NCI-H146 treated with DMSO at 0.1 percent for 48 hours (cell line): ENCODE measurements around the gene HHLA2.

Source experiments
- DNase-seq: peaks from one replicate; lab custom pipeline; 2025; ENCODE audit not compliant: unreplicated experiment; lab: John Stamatoyannopoulos, UW

HHLA2 gene

DNA sequence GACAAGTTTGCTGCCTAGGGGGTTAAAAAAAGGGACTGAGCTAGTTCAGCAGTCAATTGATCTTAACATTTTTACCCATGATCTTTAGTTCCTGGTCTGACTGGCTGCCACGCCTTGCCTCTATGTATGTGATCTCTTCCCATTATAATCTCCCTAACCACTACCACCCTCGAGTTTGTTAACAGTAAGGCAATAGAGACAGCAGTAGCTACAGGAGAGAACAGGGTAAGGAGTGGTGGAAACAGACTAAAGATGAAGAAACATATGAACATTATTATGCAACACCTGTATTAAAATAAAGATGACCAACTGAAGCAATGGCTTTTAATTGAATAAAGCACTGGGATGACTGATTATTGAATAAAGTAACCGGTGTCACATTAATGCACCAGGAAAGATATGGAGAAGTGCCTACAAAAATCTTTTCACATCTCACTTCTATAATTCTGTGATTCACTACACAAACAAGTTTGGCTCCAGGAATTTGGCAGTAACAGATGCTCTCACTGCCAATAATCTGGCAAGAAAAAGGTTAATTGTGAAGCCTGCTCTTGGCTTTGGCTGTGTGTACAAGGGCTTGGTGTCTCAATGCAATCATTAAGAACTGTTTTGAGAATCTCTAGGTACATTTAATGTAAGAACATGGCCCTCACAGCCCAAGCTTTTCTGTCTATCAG, 95.7 kb downstream of the HHLA2 start:
- no peak for DNase-seq

GRCh38 chr3:108393128-108393900, 97.0 kb downstream of the HHLA2 start:
- DNase-seq, result no peak

- DNase-seq, result no peak
These were observed 97.7 kb downstream of the HHLA2 start for GRCh38 chr3:108394016-108394415.

DNA sequence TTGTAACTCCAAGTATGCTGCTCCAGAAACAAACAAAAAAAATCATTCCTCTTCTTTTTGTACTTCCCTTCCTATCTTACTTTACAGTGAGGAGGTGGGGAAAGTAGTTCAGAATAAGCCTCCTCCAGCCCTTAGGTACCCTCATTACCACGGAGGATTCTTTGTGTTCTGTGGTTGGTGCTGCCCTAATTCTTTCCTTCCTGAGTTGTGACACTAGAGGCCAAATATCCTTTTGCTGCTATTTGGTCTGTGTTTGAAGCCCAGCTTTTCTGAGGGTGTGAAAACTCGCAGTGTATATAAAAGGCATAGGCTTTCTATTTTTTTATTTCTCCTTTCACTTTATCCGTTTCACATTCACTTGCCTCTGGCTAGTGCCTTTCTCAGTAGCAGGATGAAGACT, 98.2 kb downstream of the HHLA2 start:
- no peak for DNase-seq

GRCh38 chr3:108396336-108396735, 100.0 kb downstream of the HHLA2 start:
- DNase-seq, result no peak

- DNase-seq, result no peak
These were observed 102.2 kb downstream of the HHLA2 start for GRCh38 chr3:108398510-108398909.

DNA sequence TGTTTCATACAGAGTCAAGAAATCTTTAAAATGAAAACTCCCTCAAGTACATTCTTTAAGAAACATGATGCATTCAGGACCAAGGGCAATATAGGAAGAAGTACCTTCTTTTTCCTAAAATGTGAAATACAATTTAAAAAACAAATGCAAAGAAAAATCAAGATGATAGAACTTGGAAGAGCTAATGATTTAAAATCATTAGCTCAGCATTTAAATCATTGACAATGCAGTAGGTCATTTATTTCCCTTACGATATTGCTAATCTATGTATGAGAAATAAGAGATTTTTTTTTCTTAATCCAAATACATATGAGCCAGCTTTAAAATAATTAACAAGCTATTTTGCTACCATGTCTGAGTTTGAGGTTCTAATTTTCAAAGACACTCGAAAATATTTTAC, 105.5 kb downstream of the HHLA2 start:
- DNase-seq, result no peak

DNA sequence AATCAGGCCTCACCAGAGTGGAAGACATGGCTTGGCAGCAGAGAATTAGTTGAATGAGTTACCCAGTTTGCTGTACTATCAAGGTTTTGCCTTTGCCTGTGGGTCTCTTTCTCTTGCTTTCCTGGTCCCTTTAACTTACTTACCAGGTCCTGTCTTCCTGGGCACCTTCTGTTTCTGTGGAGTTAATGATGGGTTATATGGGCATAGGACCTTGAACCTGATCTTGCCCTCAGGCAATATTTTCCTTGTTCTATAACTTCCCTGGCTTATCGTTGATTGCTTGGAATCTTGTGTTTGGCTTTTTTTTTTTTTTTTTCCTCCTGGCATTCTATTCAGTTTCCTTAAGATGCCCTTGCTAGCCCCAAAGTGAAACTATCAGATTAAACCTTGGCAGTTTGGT, 106.8 kb downstream of the HHLA2 start:
- no peak for DNase-seq

DNA sequence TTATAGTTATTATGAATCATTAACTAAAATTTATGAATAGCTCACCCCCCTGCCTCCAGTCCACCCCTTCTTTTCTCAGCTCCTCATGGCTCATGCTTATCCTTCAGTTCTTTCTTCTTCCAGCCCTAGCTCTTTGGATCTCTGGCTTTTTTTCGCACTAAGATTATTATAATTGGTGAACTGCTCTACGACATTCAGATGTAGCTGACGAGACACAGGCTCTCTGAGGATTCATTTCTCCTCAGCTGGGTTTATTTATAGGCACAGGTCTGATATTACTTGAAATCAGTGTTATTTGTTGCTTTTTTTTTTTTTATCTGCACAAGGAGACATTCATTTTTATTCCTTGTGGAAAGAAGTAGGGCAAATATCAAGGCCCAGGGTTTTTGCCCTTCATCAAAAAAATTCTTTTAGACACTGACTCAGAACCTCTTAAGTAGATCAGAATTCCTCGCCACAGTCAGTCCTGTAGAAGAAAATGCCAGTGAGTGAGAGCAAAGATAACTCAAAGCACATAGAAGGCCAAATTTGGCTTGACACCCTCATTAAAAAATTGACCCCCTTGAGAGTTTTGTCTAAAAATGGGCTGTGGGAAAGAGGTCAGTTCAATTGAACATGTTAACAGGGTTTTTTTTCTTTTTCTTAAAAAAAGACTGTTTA, 107.5 kb downstream of the HHLA2 start:
- no peak for DNase-seq

DNA sequence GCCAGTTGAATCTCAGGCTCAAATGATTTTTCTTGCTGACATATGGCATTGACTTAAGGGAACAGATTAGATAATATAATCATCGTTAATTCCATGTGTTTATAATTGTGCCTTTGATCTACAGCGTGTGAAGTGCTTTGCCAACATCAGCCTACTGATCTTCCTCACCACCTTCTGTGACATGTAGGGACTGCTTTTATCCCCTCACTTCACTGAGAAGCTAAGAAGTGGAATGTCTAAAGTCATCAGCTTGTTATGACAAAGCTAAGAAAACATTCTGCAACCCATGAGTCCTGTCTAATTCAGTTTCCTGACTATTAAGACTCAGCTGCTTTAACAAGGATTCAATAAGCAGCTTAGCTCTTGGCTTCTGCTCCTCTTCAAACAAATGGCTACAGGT, 108.0 kb downstream of the HHLA2 start:
- no peak for DNase-seq

- no peak for DNase-seq
These were observed 109.8 kb downstream of the HHLA2 start for GRCh38 chr3:108406063-108406660.

GRCh38 chr3:108406661-108407206, 110.4 kb downstream of the HHLA2 start:
- no peak for DNase-seq

DNA sequence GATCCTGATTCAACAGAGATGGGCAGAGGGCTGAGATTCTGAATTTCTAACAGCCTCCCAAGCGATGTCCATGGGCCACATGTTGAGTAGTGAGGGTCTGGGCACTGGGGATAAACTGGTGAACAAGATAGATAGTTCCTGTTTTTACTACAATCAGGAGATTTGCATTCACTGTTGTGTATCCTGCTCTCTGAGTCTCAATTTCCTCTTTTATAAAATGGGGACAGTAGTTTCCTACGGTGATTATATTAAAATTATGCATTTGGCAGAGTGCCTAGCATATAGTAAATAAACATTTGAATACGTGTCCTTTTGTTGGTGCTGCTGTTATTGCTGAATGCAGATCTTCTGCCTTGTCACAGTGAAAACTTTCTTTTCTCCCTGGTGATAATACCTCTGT, 111.5 kb downstream of the HHLA2 start:
- DNase-seq, result no peak

DNA sequence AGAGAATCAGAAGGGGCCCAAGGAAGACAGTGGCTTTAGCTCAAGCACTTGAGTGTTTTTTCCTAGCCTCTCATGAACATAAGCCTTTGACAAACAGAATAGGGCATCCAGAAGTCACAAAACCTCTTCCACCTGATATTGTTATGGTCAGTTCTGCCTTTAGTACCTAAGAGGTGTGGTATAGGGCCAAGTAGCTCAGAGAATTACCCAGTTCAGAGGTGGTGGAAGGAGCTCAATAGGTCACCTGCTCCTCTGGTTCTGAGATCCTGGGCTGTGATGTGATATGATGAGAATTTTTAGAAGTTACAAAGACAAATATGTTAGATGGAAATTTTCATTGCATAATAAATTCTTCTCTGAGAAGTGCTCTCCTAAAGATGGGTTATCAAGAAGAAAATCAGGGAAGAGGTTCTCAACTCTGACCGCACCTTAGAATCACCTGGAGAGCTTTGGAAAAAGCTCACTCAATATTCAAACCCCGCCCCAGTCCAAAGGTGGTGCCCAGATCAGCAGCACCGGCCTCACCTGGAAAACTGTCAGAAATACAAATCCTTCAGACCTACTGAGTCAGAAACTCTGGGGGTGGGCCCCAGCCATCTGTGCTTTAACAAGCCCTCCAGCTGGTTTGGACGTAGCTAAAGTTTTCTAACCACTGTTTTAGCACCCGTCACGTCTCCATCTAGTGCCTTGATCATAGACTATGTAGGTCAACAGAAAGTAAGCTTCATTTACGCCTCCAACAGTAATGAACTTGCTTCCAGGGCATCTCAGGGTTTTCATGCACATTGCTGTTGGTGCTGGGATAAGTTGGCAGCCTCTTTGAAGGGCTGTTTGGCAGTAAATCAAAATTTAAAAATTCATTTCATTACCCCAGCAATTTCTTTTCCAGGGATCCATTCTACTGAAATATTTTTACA, 112.8 kb downstream of the HHLA2 start:
- DNase-seq, result no peak

DNA sequence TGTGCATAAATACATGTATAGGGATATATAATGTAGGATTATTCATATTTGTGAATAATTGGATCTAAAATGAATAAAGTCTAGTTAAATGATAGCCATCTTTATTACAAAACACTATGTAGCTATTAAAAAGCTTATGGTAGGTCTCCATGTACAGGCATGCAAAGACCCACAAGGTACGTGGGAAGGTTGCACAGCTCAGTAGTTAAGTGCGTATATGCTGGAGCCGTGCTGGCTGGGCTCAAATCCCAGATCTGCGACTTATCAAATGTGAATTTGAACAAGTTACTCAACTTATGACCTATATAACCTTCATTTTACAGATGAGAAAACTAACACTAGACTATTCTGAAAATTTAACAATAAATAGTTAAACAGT, 113.4 kb downstream of the HHLA2 start:
- DNase-seq, result no peak

DNA sequence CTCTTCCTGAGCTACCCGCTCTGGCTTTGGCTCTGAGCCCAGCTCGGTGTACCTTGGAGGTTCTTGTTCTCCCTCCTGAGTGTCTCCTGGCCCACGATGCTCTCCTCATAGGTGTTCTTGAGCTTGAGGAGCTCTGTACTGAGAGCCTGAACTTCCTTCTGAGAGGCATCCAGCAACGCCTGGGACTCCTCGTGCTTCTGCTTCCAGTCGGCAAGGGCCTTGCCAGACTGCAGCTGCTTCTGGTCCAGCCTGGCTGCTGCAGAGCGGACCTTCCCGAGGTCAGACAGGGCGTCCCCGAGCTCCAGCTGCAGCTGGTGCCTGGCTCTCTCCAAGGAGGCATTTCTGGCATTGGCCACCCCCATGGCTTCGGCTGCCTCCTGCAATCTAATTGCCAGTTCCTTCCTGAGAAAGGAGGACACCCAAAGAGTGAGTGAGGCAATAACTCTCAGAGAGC, 114.2 kb downstream of the HHLA2 start:
- DNase-seq, result no peak

DNA sequence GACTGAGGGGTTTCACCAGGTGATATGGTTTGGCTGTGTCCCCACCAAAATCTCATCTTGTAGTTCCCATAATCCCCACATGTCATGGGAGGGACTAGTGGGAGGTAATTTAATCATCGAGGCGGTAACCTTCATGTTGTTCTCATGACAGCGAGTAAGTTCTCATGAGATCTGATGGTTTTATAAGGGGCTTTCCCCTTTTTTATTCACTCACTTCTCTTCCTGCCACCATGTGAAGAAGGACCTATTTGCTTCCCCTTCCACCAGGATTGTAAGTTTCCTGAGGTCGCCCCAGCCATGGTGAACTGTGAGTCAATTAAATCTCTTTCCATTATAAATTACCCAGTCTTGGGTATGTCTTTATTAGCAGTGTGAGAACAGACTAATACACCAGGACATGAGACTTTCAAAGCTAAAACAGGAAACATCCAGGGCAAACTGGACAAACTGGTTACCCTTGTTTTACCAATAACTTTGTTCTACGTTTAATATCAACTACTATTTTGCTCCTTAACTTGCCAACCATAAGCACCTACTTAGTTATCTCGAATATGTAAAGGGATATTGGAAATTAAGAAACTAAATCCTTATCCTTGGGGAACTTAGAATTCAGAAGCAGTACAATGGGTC, 115.9 kb downstream of the HHLA2 start:
- no peak for DNase-seq

- DNase-seq, result no peak
These were observed 117.7 kb downstream of the HHLA2 start for GRCh38 chr3:108414007-108414406.

DNA sequence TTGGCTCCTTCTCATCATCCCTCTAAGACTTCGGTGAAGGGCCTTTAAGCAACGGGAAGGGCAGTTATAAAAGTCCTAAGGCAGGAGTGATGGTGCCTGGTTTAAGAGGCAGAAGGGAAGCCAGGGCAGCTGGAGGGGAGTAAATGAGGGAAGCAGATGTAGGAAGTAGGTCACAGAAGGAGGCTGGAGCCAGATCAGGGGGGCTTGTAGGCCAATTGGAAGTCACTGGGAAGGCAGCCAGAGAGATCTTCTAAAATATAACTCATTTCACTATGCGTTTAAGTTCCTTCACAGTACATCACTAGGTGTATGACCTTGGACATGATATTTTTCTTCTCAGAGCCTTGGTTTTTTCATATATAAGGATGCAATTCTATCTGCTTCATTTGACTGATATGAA, 119.3 kb downstream of the HHLA2 start:
- no peak for DNase-seq
